Upper lobe of left lung (tissue), 4 donors: Measurements from ENCODE around the gene EFCAB5.

ENCODE experiments used
- CTCF ChIP-seq, 6 experiments: fragments of 450-650 bp in 4 of 6; fragments of 200-600 bp in 2 of 6; sonication (generic) in 2 of 6; IDR thresholded peaks; one replicate each; pipeline ENCODE4 v1.5.1; 2016 to 2019; ENCODE audit warnings: antibody characterized with exemption in 6 of 6
- EP300 ChIP-seq, 4 donors: sonication (generic); formaldehyde crosslinking; IDR thresholded peaks; one replicate each; pipeline ENCODE4 v1.5.1; 2017; ENCODE audit warnings: antibody characterized with exemption in 4 of 4, control low read depth in 2 of 4
- POLR2A ChIP-seq, 4 donors: fragments of 450-650 bp; IDR thresholded peaks; one replicate each; pipeline ENCODE4 v1.5.1; 2016 to 2017; ENCODE audit warnings: antibody characterized with exemption in 4 of 4, mild to moderate bottlenecking in 2 of 4
- POLR2AphosphoS5 ChIP-seq, 2 donors: sonication (generic); formaldehyde crosslinking; IDR thresholded peaks; one replicate each; pipeline ENCODE4 v1.5.1; 2017; ENCODE audit warnings: antibody characterized with exemption in 2 of 2

GRCh38 chr17:29929533-29930408, 11.7 kb upstream of the EFCAB5 start, which contains the start of gene SSH2:
- peak in 3 of 6 experiments; percentile 1 to 24 (median 17) for TF ChIP-seq CTCF (IDR thresholded peaks at IDR 0.05)
- peak in 2 of 4 donors; percentile 11 to 71 for TF ChIP-seq POLR2A (IDR thresholded peaks at IDR 0.05)
- no peak for TF ChIP-seq EP300 (IDR thresholded peaks at IDR 0.05)
- peak; percentile 70 to 83 for TF ChIP-seq POLR2AphosphoS5 (IDR thresholded peaks at IDR 0.05)
